Cardiac fibroblast (primary cell): ENCODE results near the gene DIAPH2.

ENCODE experiments used
- DNase-seq, 2 donors: peaks; one replicate each; pipeline versions ENCODE4 v3.0.0 to v3.0.0-alpha.2; 2010; ENCODE audit warnings: low read depth in 2 of 2
- H3K4me3 ChIP-seq, 2 donors: replicated peaks in 1 of 2; 1 replicate in 1 of 2; 2 replicates in 1 of 2; pipeline ENCODE4 v1.5.1; 2011; ENCODE audit warnings: low read depth in 2 of 2, low read length in 2 of 2, mild to moderate bottlenecking in 2 of 2, moderate library complexity in 1 of 2
- TF ChIP-seq, protein P1 (sequence below): IDR thresholded peaks from one replicate; pipeline ENCODE4 v1.5.1; 2011; ENCODE audit warnings: low read depth, mild to moderate bottlenecking, low read length, inconsistent platforms

DIAPH2 gene

DNA sequence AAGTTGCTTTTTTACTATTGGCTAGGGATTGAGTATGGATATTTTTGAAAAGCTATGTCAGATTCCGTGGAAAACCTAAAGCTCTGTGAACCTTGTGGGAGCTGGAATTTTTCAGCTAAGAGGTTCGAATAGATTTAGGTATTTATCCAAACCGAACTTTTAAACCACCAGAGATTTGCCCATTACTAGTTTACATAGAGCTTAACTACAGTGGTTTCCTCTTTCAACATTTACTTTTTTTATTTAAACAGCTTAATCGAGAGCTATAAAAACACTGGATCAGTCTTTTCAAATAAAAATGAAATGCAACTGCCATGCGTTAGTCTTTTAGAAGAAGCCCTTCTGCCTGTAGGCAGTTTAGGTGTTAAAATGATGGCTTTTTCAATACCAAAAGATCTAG, 576.0 kb downstream of the DIAPH2 start:
- DNase-seq: no peak

DNA sequence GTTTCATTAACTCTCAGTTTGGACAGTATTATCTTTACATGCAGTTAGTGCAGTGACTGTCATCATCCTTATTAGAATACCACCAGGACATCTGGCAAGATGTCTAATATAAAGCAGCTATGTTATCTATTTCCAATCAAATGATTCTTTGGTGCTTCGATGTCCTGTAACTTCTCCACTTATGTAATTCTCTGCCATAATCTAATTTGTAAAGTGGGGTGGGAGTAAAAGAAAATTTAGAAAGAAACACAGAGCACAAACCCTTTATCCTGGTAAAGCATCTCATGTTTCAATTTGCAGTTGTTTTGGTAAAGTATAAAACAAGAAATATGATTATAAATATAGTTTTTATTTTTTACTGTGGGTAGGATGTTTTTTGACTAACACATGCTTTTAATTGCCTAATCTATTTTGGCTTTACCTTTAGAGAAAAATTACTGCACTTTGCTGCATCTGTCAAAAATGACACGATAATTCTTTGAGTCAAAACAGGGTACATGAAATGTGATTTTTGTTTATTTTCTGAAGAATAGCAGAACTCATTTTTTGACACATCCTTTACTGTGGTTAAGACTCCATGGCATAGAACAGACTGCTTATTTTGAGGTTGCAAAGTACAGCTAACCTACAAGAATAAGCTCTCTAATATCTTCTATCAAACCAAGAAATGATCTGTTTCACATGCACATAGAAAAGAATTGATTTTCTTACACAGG, 581.9 kb downstream of the DIAPH2 start:
- DNase-seq: no peak
- no peak overlapping the region for H3K4me3 ChIP-seq
- TF ChIP-seq, protein P1, sequence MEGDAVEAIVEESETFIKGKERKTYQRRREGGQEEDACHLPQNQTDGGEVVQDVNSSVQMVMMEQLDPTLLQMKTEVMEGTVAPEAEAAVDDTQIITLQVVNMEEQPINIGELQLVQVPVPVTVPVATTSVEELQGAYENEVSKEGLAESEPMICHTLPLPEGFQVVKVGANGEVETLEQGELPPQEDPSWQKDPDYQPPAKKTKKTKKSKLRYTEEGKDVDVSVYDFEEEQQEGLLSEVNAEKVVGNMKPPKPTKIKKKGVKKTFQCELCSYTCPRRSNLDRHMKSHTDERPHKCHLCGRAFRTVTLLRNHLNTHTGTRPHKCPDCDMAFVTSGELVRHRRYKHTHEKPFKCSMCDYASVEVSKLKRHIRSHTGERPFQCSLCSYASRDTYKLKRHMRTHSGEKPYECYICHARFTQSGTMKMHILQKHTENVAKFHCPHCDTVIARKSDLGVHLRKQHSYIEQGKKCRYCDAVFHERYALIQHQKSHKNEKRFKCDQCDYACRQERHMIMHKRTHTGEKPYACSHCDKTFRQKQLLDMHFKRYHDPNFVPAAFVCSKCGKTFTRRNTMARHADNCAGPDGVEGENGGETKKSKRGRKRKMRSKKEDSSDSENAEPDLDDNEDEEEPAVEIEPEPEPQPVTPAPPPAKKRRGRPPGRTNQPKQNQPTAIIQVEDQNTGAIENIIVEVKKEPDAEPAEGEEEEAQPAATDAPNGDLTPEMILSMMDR: no peak

More for the DNA sequence above, 576.0 kb downstream of the DIAPH2 start:
- H3K4me3 ChIP-seq: no peak overlapping the region
- TF ChIP-seq, protein P1: no peak

DNA sequence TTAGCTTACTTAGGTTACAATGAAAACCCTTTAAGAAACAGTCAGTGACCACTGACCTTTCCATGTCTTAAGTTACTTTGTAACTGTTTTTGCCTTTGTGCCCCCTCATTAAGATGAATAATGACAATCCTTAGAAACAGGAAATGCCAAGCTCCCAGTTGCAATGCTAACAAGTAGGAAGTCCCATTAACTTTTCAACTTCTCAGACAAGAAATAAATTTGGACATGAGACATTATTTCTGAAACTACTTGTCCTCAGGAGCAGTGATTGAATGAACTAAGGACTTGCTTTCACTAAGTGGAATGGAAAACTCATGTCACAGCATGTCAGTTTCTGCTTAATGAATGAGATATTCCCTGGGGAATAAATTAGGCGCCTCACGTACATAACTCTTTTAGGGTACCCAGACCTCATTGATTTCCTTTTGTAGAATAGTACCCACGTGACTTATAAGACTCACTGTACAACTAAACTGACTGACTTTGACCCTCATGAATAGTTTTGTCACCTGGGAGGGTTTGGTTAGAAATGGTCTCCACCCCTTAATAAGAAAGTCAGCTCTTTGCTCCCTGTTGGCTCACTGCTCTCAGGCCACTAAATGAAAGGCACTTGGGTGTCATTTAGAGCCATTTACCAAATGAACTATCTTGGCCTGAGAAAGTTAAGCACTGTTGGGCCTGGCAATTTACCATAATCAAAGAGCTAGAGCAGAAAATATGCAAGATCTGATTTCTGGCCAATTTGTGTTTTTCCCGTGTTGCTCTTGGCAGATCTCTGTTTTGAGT, 582.9 kb downstream of the DIAPH2 start:
- peak; percentile 14 to 26 for DNase-seq
- TF ChIP-seq, protein P1: no peak
- H3K4me3 ChIP-seq: no peak overlapping the region

DNA sequence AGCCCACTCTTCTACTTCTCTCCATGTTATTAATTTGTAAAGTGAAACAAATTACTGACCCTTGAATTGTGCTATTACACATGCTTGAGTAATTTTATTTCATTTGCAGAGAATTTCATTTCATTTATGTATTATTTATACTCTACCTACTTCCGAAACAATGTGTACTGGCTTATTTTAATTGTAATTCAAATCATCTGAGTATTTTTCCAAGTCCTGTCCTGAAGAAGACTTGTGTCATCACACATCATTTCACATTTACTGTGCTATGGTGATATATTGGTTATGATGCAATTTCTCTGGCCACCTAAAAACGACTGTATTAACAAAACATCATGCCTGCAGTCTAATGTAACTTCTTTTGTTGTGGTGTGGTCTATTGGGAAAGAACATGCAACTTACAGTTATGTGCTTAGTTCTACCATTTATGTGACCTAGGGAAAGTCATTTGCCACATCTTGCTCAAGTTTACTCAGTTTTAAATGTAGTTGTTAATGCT, 583.6 kb downstream of the DIAPH2 start:
- peak in 1 of 2 donors; percentile 2 for DNase-seq
- H3K4me3 ChIP-seq: no peak overlapping the region
- TF ChIP-seq, protein P1: no peak

DNA sequence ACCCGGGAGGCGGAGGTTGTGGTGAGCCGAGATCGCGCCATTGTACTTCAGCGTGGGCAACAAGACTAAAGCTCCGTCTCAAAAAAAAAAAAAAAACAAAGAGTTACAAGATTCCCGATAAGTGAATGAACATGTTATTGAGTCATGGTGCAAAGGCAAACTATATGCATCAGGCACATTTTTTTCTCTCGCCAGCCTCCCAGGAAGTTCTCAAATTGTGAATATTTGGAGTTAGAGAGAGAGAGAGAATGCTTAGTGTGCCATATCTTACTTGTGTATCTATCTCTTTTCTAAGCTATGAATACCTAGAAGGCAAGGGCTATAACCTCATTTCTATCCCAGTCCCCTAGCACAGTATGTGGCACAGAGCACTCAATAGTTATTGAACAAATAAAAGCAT, 599.9 kb downstream of the DIAPH2 start:
- TF ChIP-seq, protein P1: no peak
- DNase-seq: no peak
- no peak overlapping the region for H3K4me3 ChIP-seq

DNA sequence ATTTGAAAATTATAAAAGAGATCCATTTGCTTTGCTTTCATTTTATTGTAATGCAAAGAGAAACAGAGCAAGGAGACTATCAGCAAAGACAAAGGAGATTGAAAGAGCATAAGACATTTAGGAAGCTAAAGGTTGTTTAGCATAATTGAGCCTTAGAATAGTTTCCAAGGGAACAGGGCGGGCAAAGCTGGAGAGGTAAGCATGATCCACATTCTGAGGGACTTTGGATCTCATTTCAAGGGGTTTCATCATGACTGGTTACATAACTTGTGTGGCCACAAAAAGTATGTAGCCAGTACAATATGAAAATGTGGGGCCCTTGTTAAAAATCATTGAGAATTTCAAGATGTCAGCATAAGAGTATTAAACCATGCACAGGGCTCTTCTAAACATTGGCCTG, 605.6 kb downstream of the DIAPH2 start:
- no peak overlapping the region for H3K4me3 ChIP-seq
- DNase-seq: peak in 1 of 2 donors; percentile 6
- TF ChIP-seq, protein P1: no peak
